Measurements from ENCODE around the gene PFDN4. TPM values are rescaled to one million over a fixed set of nuclear protein-coding genes. Genes with fewer than 3 reads are reported as not detected.
A peak's percentile ranks its signal among the peaks of the same experiment; 100 is the strongest.

The PFDN4 gene
- total and polyA plus RNA-seq, 2 donors (not counting 1 experiment from before 2014, with no cell fraction given): 86.7 to 87.0 TPM

DNA sequence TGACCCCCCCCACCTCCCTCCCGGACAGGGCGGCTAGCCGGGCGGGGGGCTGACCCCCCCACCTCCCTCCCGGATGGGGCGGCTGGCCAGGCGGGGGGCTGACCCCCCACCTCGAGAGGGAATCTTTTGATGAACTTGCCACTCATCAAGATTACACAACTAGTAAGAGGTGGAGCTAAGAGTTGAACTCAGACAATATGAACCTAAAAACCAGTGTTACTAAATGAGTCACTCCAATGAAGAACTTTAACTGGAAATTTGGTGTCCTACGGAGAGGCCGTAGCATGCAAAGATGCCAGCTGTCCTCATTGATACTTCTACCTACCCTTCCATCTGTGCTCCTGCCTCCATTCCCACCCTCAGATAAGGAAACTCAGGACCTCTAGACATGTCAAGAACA lies 42.8 kb downstream of the PFDN4 start:
- H3K9me3 ChIP-seq (ENCODE audit: control insufficient read depth, insufficient read depth, low read depth, low read length): no peaks in the 10 kb centered on the region

DNA sequence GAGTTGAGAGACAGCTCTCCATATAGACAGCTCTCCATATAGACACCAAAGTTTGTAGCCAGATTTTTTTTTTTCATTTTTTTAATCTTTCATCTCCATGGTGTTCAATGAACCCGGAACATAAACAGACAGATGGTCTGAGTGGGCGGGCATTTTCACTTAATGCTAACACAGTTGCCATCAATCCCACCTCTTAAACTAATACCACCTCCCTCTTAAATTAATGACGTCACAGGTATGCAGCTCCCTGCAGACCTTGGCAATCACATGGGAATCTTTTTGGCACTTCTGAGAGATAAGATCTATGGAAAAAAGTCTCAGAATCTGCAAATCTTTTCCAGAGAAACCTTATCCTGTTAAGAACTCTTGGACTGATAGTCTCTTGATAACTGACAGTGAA lies 43.2 kb downstream of the PFDN4 start:
- TF ChIP-seq EZH2 (IDR thresholded peaks at IDR 0.05; ENCODE audit: low read length, missing control alignments): no peak
- TF ChIP-seq, protein P1, sequence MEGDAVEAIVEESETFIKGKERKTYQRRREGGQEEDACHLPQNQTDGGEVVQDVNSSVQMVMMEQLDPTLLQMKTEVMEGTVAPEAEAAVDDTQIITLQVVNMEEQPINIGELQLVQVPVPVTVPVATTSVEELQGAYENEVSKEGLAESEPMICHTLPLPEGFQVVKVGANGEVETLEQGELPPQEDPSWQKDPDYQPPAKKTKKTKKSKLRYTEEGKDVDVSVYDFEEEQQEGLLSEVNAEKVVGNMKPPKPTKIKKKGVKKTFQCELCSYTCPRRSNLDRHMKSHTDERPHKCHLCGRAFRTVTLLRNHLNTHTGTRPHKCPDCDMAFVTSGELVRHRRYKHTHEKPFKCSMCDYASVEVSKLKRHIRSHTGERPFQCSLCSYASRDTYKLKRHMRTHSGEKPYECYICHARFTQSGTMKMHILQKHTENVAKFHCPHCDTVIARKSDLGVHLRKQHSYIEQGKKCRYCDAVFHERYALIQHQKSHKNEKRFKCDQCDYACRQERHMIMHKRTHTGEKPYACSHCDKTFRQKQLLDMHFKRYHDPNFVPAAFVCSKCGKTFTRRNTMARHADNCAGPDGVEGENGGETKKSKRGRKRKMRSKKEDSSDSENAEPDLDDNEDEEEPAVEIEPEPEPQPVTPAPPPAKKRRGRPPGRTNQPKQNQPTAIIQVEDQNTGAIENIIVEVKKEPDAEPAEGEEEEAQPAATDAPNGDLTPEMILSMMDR (conservative IDR thresholded peaks at IDR 0.05 in 1 of 2, IDR thresholded peaks at IDR 0.05 in 1 of 2; ENCODE audit: low read depth in 1 of 2, low read length in 2 of 2): no peak
- Histone ChIP-seq H3K4me2 (ENCODE audit: extremely low read depth, insufficient read depth, low read length) (no peak overlapping the region), H3K4me1 (ENCODE audit: control insufficient read depth, extremely low read depth, insufficient read depth, low read length) (no peaks in the 10 kb centered on the region), H3K9ac (ENCODE audit: insufficient read depth, low read length) (no peak overlapping the region), H3K27ac (ENCODE audit: insufficient read depth, low read length) (no peak overlapping the region), H4K20me1 (ENCODE audit: control insufficient read depth, extremely low read depth, insufficient read depth, low read length) (no peaks in the 10 kb centered on the region), H3K4me3 (replicated peaks in 1 of 4; ENCODE audit: control extremely low read depth in 1 of 4, insufficient read depth in 1 of 4, low read depth in 3 of 4, low read length in 4 of 4) (no peak overlapping the region), H3K36me3 (ENCODE audit: control insufficient read depth, insufficient read depth, low read length) (no peaks in the 10 kb centered on the region), H2AFZ (ENCODE audit: low read length) (no peak overlapping the region), H3K9me3 (ENCODE audit: control insufficient read depth, insufficient read depth, low read depth, low read length) (no peaks in the 10 kb centered on the region), H3K27me3 (ENCODE audit: control insufficient read depth, insufficient read depth, low read length) (no peaks in the 10 kb centered on the region), H3K79me2 (ENCODE audit: control insufficient read depth, insufficient read depth, low read length) (no peaks in the 10 kb centered on the region)
- no peak for DNase-seq (ENCODE audit: low read depth in 2 of 2)

More for the DNA sequence above, 42.8 kb downstream of the PFDN4 start:
- TF ChIP-seq, protein P1 (conservative IDR thresholded peaks at IDR 0.05 in 1 of 2, IDR thresholded peaks at IDR 0.05 in 1 of 2; ENCODE audit: low read depth in 1 of 2, low read length in 2 of 2): no peak
- no peak for TF ChIP-seq EZH2 (IDR thresholded peaks at IDR 0.05; ENCODE audit: low read length, missing control alignments)
- Histone ChIP-seq H3K27ac (ENCODE audit: insufficient read depth, low read length) (no peak overlapping the region), H3K4me2 (ENCODE audit: extremely low read depth, insufficient read depth, low read length) (no peak overlapping the region), H2AFZ (ENCODE audit: low read length) (no peak overlapping the region), H3K4me3 (replicated peaks in 1 of 4; ENCODE audit: control extremely low read depth in 1 of 4, insufficient read depth in 1 of 4, low read depth in 3 of 4, low read length in 4 of 4) (no peak overlapping the region), H4K20me1 (ENCODE audit: control insufficient read depth, extremely low read depth, insufficient read depth, low read length) (no peaks in the 10 kb centered on the region), H3K36me3 (ENCODE audit: control insufficient read depth, insufficient read depth, low read length) (no peaks in the 10 kb centered on the region), H3K79me2 (ENCODE audit: control insufficient read depth, insufficient read depth, low read length) (no peaks in the 10 kb centered on the region), H3K9ac (ENCODE audit: insufficient read depth, low read length) (no peak overlapping the region), H3K27me3 (ENCODE audit: control insufficient read depth, insufficient read depth, low read length) (no peaks in the 10 kb centered on the region), H3K4me1 (ENCODE audit: control insufficient read depth, extremely low read depth, insufficient read depth, low read length) (no peaks in the 10 kb centered on the region)
- DNase-seq (ENCODE audit: low read depth in 2 of 2): no peak

DNA sequence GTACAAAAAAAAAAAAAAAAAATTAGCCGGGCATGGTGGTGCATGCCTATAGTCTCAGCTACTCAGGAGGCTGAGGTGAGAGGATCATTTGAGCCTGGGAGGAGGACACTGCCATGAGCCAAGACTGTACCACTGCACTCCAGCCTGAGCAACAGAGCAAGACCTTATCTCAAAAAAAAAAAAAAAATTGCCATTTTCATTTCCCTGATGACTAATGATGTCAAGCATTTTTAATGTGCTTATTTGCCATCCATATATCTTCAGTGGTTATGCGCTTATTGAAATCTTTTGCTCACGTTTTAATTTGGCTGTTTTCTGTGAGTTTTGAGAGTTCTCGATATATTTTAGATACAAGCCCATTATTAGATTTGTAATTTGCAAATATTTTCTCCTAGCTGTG lies 46.7 kb downstream of the PFDN4 start:
- Histone ChIP-seq H3K9me3 (ENCODE audit: control insufficient read depth, insufficient read depth, low read depth, low read length) (no peaks in the 10 kb centered on the region), H3K4me3 (replicated peaks in 1 of 4; ENCODE audit: control extremely low read depth in 1 of 4, insufficient read depth in 1 of 4, low read depth in 3 of 4, low read length in 4 of 4) (no peak overlapping the region), H3K27ac (ENCODE audit: insufficient read depth, low read length) (no peak overlapping the region), H2AFZ (ENCODE audit: low read length) (no peak overlapping the region), H3K9ac (ENCODE audit: insufficient read depth, low read length) (no peak overlapping the region), H3K36me3 (ENCODE audit: control insufficient read depth, insufficient read depth, low read length) (no peaks in the 10 kb centered on the region), H3K4me2 (ENCODE audit: extremely low read depth, insufficient read depth, low read length) (no peak overlapping the region), H3K79me2 (ENCODE audit: control insufficient read depth, insufficient read depth, low read length) (no peaks in the 10 kb centered on the region), H4K20me1 (ENCODE audit: control insufficient read depth, extremely low read depth, insufficient read depth, low read length) (no peaks in the 10 kb centered on the region), H3K27me3 (ENCODE audit: control insufficient read depth, insufficient read depth, low read length) (no peaks in the 10 kb centered on the region), H3K4me1 (ENCODE audit: control insufficient read depth, extremely low read depth, insufficient read depth, low read length) (peaks cover 2% of the 10 kb centered on the region)
- TF ChIP-seq, protein P1 (conservative IDR thresholded peaks at IDR 0.05 in 1 of 2, IDR thresholded peaks at IDR 0.05 in 1 of 2; ENCODE audit: low read depth in 1 of 2, low read length in 2 of 2): no peak
- no peak for TF ChIP-seq EZH2 (IDR thresholded peaks at IDR 0.05; ENCODE audit: low read length, missing control alignments)
- peak; percentile 29 to 48 for DNase-seq (ENCODE audit: low read depth in 2 of 2)

Data from fibroblast of lung (primary cell).